PC-3 (cell line): ENCODE results near the gene RBMS2. TPM values are rescaled to one million over a fixed set of nuclear protein-coding genes. Genes with fewer than 3 reads are reported as not detected.

Experiments
- ATAC-seq: fragments of 200-7000 bp; cut with Tn5 transposase; 2 replicates; pipeline ENCODE4 v1.9.1; 2020; ENCODE audit warnings: mild to moderate bottlenecking, moderate library complexity
- BruUV-seq: library from RNA; stranded (reverse); fragments of 400-500 nt; replicated peaks from 2 replicates; lab custom pipeline; 2021; lab: Mats Ljungman, UMichigan
- CTCF ChIA-PET: fragments of 300-600 bp; sonication (Branson Sonifier 250); formaldehyde crosslinking; loops from one replicate; lab custom pipeline; 2022; ENCODE audit warnings: antibody characterized with exemption; lab: Charles Lee
- POLR2A ChIA-PET: fragments of 300-600 bp; sonication (Branson Sonifier 250); formaldehyde crosslinking; loops from one replicate; lab custom pipeline; 2022; ENCODE audit warnings: antibody characterized with exemption; ENCODE audit not compliant: unreplicated experiment; lab: Charles Lee
- DNase-seq: peaks from one replicate; pipeline ENCODE4 v3.0.0-alpha.2; 2015
- H2AFZ ChIP-seq: fragments of 300-600 bp; sonication (generic); 2 replicates; pipeline ENCODE4 v1.6.0; 2016; ENCODE audit warnings: antibody characterized with exemption, low read length
- H3F3A ChIP-seq: fragments of 300-600 bp; sonication (generic); one replicate; pipeline ENCODE4 v1.6.0; 2017; ENCODE audit warnings: antibody characterized with exemption, low read length, control low read depth, mild to moderate bottlenecking; ENCODE audit not compliant: unreplicated experiment
- H3K27ac ChIP-seq: fragments of 300-600 bp; sonication (generic); 2 replicates; pipeline ENCODE4 v1.5.1; 2016; ENCODE audit warnings: mild to moderate bottlenecking, low read length
- H3K27me3 ChIP-seq: fragments of 300-600 bp; sonication (generic); 2 replicates; pipeline ENCODE4 v1.6.1; 2016; ENCODE audit warnings: low read length, mixed read lengths
- H3K36me3 ChIP-seq: fragments of 300-600 bp; sonication (generic); 2 replicates; pipeline ENCODE4 v1.6.1; 2016; ENCODE audit warnings: low read depth, mixed run types, low read length, mixed read lengths
- H3K4me1 ChIP-seq: fragments of 300-600 bp; sonication (generic); 2 replicates; pipeline ENCODE4 v1.5.1; 2016; ENCODE audit warnings: low read length; ENCODE audit not compliant: insufficient read depth
- H3K4me2 ChIP-seq: fragments of 300-600 bp; sonication (generic); 2 replicates; pipeline ENCODE4 v1.6.0; 2016; ENCODE audit warnings: low read length
- H3K4me3 ChIP-seq: fragments of 300-600 bp; sonication (generic); 2 replicates; pipeline ENCODE4 v1.5.1; 2016; ENCODE audit warnings: mild to moderate bottlenecking, low read length, mixed read lengths
- H3K79me2 ChIP-seq: fragments of 300-600 bp; sonication (generic); 2 replicates; pipeline ENCODE4 v1.6.1; 2017; ENCODE audit warnings: low read length, mixed read lengths
- H3K9ac ChIP-seq: fragments of 300-600 bp; sonication (generic); 2 replicates; pipeline ENCODE4 v1.6.0; 2016; ENCODE audit warnings: mild to moderate bottlenecking, low read length
- H3K9me2 ChIP-seq: fragments of 300-600 bp; sonication (generic); replicated peaks from 2 replicates; pipeline ENCODE4 v1.6.1; 2016; ENCODE audit warnings: mixed run types, low read length, mixed read lengths
- H3K9me3 ChIP-seq: fragments of 300-600 bp; sonication (generic); 2 replicates; pipeline ENCODE4 v1.6.1; 2016; ENCODE audit warnings: low read length, mixed read lengths
- H4K20me1 ChIP-seq: fragments of 300-600 bp; sonication (generic); 2 replicates; pipeline ENCODE4 v1.6.1; 2016; ENCODE audit warnings: low read length, mixed read lengths
- CTCF ChIP-seq: fragments of 300-600 bp; sonication (generic); conservative IDR thresholded peaks from 2 replicates; pipeline ENCODE4 v1.5.1; 2017; ENCODE audit warnings: antibody characterized with exemption, low read depth, mild to moderate bottlenecking, low read length
- EZH2 ChIP-seq: fragments of 300-600 bp; sonication (generic); IDR thresholded peaks from one replicate; pipeline ENCODE4 v1.6.1; 2017; ENCODE audit warnings: antibody characterized with exemption, mild to moderate bottlenecking, low read length; ENCODE audit not compliant: unreplicated experiment
- EZH2phosphoT487 ChIP-seq: fragments of 300-600 bp; sonication (generic); IDR thresholded peaks from 2 replicates; pipeline ENCODE4 v1.6.1; 2018; ENCODE audit warnings: mild to moderate bottlenecking, antibody characterized with exemption, low read length, borderline replicate concordance
- intact Hi-C: fragments of 100-400 bp; cut with micrococcal nuclease; formaldehyde crosslinking; loops from 2 replicates; pipeline ENCODE4 v1.9.0; 2023
- total RNA-seq: library from RNA; depleted of rRNA; stranded (reverse); fragments of >200 nt; gene quantifications from 2 replicates; pipeline ENCODE4 v1.2.3, GENCODE V29; 2014

Gene RBMS2
- total RNA-seq, 1 experiment from 2014 or later, result 10.2 TPM

GRCh38 chr12:56581418-56582145, 60.0 kb downstream of the RBMS2 start:
- H3K27me3 ChIP-seq, result no peaks in the 10 kb centered on the region
- H3F3A ChIP-seq, result no peaks in the 10 kb centered on the region
- H3K4me1 ChIP-seq, result peaks cover 22% of the 10 kb centered on the region
- no peaks in the 10 kb centered on the region for H4K20me1 ChIP-seq
- CTCF ChIA-PET, result interaction anchor here (0.5 to 1.1 kb wide), 3 partner anchors 55 to 120 kb away, joined by 3 to 4 read pairs (median 3); no protein-coding TSS in a partner anchor
- H3K4me2 ChIP-seq, result peak overlapping the region; percentile 14; the same call in 1 of the 2 replicates
- no peaks in the 10 kb centered on the region for H3K79me2 ChIP-seq
- no peaks in the 10 kb centered on the region for H3K36me3 ChIP-seq
- POLR2A ChIA-PET, result no interaction called here
- no peak overlapping the region for H3K9ac ChIP-seq
- H2AFZ ChIP-seq, result no peak overlapping the region
- DNase-seq (peak; percentile 78), ATAC-seq (peak; percentile 81)
- no TSS peak for BruUV-seq
- no peak for TF ChIP-seq CTCF
- TF ChIP-seq EZH2phosphoT487, result no peak
- TF ChIP-seq EZH2, result no peak
- H3K27ac ChIP-seq, result peak overlapping the region; percentile 50
- no peaks in the 10 kb centered on the region for H3K9me3 ChIP-seq
- H3K9me2 ChIP-seq, result no peaks in the 10 kb centered on the region
- H3K4me3 ChIP-seq, result no peak overlapping the region
- intact Hi-C loops, result no loop called here

DNA sequence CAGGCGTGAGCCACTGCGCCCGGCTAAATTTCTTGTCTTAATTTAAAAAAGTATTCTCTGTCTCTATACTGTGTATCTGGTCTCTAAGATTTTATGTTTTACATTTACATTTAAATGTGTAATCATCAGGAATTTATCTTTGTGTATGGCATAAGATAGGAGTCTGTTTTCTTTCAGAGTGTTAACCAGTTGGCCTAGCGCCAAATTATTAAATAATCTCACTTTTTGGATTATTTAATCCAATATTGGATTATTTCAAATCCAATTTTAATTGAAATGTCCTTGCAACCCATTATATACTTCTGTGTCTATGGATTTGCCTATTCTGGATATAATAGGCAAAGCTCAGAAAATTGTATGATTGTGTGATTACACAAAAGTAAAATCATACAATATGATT, 63.5 kb downstream of the RBMS2 start:
- BruUV-seq, result no TSS peak
- Histone ChIP-seq H3K9me3 (no peaks in the 10 kb centered on the region), H3K4me3 (no peak overlapping the region), H2AFZ (no peak overlapping the region), H3K4me2 (no peak overlapping the region), H3F3A (no peaks in the 10 kb centered on the region), H3K27me3 (no peaks in the 10 kb centered on the region), H4K20me1 (no peaks in the 10 kb centered on the region), H3K36me3 (peaks cover 17% of the 10 kb centered on the region; the same call in 1 of the 2 replicates), H3K9ac (no peak overlapping the region), H3K9me2 (no peaks in the 10 kb centered on the region), H3K79me2 (no peaks in the 10 kb centered on the region), H3K4me1 (peaks cover 25% of the 10 kb centered on the region), H3K27ac (no peak overlapping the region)
- intact Hi-C loops, result no loop called here
- TF ChIP-seq EZH2 (no peak), CTCF (no peak), EZH2phosphoT487 (no peak)
- ATAC-seq (no peak), DNase-seq (no peak)
- ChIA-PET CTCF (interaction anchor here (0.7 kb wide), 1 partner anchor 52 kb away, joined by 11 read pairs; no protein-coding TSS in a partner anchor), POLR2A (no interaction called here)

- Histone ChIP-seq H4K20me1 (no peaks in the 10 kb centered on the region), H3K27ac (no peak overlapping the region), H3K9me3 (no peaks in the 10 kb centered on the region), H3K9me2 (no peaks in the 10 kb centered on the region), H3K4me1 (0 out of 2 replicates have a peak, but pooled peaks cover 6% of the 10 kb centered on the region), H3K27me3 (no peaks in the 10 kb centered on the region), H2AFZ (no peak overlapping the region), H3K4me2 (no peak overlapping the region), H3K9ac (no peak overlapping the region), H3F3A (no peaks in the 10 kb centered on the region), H3K4me3 (no peak overlapping the region), H3K79me2 (no peaks in the 10 kb centered on the region), H3K36me3 (peaks cover 17% of the 10 kb centered on the region; the same call in 1 of the 2 replicates)
- intact Hi-C loops, result loop anchor here (5.0 kb wide), 1 partner anchor 92 kb away; no protein-coding TSS in a partner anchor
- CTCF ChIA-PET, result interaction anchor here (1.0 to 1.1 kb wide), 2 partner anchors 16 to 47 kb away, joined by 3 to 7 read pairs; no protein-coding TSS in a partner anchor
- DNase-seq, result no peak
- ATAC-seq, result no peak
- TF ChIP-seq CTCF (no peak), EZH2phosphoT487 (no peak), EZH2 (no peak)
- POLR2A ChIA-PET, result no interaction called here
- no TSS peak for BruUV-seq
These were observed 68.2 kb downstream of the RBMS2 start for GRCh38 chr12:56589783-56590182.
